ENCODE measurements around the gene MAPK8IP2.

The MAPK8IP2 gene

DNA sequence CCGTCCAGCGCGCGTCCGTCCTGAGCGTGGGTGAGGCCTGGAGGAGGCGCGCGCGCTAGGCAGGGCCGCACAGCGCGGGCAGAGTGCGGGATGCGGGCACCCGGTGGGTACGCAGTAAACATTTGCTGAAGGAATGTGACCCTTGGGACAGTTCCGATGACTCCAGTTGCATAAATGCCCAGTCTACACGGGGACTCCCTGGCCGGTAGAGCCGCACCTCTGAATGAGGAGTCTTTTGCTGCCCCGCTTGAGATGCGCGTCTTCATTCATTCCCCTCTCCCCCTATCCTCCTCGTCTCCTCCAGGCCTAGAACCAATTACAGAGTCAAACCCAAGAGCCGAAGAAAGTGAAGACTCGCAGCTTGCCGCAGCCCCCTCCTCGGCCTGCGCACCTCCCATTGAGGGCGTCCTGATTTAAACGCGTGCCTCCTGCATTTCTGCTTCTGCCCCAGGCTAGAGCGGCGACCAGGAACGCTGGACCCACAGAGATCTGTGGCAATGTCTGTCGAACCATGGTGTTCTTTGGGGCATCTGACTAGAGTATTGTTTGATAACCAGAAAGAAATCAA lies 17.2 kb upstream of the MAPK8IP2 start:
- TF ChIP-seq SIN3A (IDR thresholded peaks at IDR 0.05; ENCODE audit: borderline replicate concordance, insufficient read depth, low read length) (no peak), TAF1 (IDR thresholded peaks at IDR 0.05; ENCODE audit: borderline replicate concordance, insufficient read depth, low read length) (no peak), FOXP2 (optimal IDR thresholded peaks at IDR 0.05; ENCODE audit: borderline replicate concordance, extremely low read depth, extremely low read length, insufficient read depth) (no peak), POLR2AphosphoS5 (IDR thresholded peaks at IDR 0.05; ENCODE audit: low read depth, low read length) (no peak; the same call in 1 of the 2 replicates)
- TF ChIP-seq, protein P1, sequence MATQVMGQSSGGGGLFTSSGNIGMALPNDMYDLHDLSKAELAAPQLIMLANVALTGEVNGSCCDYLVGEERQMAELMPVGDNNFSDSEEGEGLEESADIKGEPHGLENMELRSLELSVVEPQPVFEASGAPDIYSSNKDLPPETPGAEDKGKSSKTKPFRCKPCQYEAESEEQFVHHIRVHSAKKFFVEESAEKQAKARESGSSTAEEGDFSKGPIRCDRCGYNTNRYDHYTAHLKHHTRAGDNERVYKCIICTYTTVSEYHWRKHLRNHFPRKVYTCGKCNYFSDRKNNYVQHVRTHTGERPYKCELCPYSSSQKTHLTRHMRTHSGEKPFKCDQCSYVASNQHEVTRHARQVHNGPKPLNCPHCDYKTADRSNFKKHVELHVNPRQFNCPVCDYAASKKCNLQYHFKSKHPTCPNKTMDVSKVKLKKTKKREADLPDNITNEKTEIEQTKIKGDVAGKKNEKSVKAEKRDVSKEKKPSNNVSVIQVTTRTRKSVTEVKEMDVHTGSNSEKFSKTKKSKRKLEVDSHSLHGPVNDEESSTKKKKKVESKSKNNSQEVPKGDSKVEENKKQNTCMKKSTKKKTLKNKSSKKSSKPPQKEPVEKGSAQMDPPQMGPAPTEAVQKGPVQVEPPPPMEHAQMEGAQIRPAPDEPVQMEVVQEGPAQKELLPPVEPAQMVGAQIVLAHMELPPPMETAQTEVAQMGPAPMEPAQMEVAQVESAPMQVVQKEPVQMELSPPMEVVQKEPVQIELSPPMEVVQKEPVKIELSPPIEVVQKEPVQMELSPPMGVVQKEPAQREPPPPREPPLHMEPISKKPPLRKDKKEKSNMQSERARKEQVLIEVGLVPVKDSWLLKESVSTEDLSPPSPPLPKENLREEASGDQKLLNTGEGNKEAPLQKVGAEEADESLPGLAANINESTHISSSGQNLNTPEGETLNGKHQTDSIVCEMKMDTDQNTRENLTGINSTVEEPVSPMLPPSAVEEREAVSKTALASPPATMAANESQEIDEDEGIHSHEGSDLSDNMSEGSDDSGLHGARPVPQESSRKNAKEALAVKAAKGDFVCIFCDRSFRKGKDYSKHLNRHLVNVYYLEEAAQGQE (IDR thresholded peaks at IDR 0.05; ENCODE audit: insufficient read depth in 1 of 2, low read depth in 2 of 2, low read length in 2 of 2), result no peak

DNA sequence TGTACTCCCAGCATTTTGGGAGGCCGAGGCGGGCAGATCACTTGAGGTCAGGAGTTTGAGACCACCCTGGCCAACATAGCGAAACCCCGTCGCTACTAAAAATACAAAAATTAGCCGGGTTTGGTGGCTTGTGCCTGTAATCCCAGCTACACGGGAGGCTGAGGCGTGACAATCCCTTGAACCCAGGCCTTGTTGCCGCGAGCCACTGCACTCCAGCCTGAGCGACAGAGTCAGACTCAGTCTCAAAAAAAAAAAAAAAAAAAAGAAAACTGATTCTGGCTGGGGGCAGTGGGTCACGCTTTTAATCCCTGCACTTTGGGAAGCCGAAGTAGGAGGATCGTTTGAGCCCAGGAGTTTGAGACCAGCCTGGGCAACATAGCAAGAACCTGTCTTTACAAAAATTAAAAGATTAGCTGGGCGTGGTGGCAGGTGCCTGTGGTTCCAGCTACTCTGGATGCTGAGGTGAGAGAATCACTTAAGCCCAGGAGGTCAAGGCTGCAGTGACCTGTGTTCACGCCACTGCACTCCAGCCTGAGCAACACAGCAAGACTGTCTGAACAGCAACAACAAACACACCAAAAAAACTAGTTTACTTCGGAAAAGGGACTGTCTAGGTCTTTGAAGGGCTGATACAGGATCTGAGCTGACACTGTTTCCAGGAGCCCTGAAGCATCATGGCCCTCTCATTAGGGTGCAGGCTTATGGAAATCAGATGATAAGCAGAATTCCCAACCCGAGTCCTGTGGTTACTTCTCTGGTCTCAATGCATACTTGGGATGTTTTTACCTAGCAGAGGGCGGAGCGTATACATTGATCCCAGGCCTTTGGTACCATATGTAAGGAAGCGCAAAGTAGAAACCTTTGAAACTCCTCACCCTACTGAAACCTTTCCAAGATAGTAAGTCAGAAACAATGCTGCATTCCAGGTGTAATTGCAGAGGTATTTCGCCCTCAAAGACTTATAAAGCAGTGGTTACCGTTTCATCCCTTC lies 16.2 kb upstream of the MAPK8IP2 start:
- TF ChIP-seq SIN3A (IDR thresholded peaks at IDR 0.05; ENCODE audit: borderline replicate concordance, insufficient read depth, low read length), result no peak
- no peak for TF ChIP-seq FOXP2 (optimal IDR thresholded peaks at IDR 0.05; ENCODE audit: borderline replicate concordance, extremely low read depth, extremely low read length, insufficient read depth)
- no peak for TF ChIP-seq TAF1 (IDR thresholded peaks at IDR 0.05; ENCODE audit: borderline replicate concordance, insufficient read depth, low read length)
- TF ChIP-seq, protein P1 (IDR thresholded peaks at IDR 0.05; ENCODE audit: insufficient read depth in 1 of 2, low read depth in 2 of 2, low read length in 2 of 2), result no peak
- TF ChIP-seq POLR2AphosphoS5 (IDR thresholded peaks at IDR 0.05; ENCODE audit: low read depth, low read length), result no peak

DNA sequence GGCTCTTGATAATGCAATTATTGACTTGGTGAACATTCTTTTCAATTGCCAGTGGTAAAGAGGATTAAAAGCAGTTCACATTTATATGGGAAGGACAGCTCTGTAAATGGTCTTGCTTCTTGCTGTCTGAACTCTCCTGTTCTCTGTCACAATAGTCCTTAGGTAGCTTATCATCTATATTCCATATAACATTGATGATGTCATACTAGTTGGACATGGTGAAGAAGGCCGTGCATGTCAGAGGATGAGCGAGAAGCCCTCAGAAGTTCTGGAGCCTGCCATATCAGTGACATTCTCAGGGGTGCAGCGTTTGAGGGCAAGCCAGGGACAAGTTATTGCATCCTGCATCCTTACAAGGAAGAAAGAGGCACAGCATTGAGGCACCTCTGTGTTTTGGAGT lies 15.4 kb upstream of the MAPK8IP2 start:
- TF ChIP-seq POLR2AphosphoS5 (IDR thresholded peaks at IDR 0.05; ENCODE audit: low read depth, low read length) (no peak), FOXP2 (optimal IDR thresholded peaks at IDR 0.05; ENCODE audit: borderline replicate concordance, extremely low read depth, extremely low read length, insufficient read depth) (no peak)

DNA sequence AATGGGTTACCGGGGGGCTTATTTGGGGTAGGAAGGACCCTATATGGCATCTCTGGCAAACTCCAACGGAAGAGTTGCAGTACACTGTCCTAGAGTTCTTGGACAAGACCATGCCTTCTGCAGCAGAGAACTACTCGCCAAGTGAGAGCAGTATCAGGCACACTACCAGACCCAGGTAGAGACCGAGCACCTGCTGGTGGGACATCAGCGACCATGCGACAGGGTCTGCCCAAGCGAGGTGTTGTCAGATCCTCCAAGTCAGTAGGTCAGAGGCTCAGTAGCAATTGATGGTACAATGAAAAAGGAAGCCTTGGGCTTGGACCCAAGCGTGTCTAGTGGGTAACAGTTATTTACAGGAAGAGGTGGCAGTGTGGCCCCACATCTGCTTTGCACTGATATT lies 14.8 kb upstream of the MAPK8IP2 start:
- TF ChIP-seq FOXP2 (optimal IDR thresholded peaks at IDR 0.05; ENCODE audit: borderline replicate concordance, extremely low read depth, extremely low read length, insufficient read depth) (no peak), TAF1 (IDR thresholded peaks at IDR 0.05; ENCODE audit: borderline replicate concordance, insufficient read depth, low read length) (no peak), SIN3A (IDR thresholded peaks at IDR 0.05; ENCODE audit: borderline replicate concordance, insufficient read depth, low read length) (no peak), POLR2AphosphoS5 (IDR thresholded peaks at IDR 0.05; ENCODE audit: low read depth, low read length) (no peak)
- TF ChIP-seq, protein P1 (IDR thresholded peaks at IDR 0.05; ENCODE audit: insufficient read depth in 1 of 2, low read depth in 2 of 2, low read length in 2 of 2), result no peak

DNA sequence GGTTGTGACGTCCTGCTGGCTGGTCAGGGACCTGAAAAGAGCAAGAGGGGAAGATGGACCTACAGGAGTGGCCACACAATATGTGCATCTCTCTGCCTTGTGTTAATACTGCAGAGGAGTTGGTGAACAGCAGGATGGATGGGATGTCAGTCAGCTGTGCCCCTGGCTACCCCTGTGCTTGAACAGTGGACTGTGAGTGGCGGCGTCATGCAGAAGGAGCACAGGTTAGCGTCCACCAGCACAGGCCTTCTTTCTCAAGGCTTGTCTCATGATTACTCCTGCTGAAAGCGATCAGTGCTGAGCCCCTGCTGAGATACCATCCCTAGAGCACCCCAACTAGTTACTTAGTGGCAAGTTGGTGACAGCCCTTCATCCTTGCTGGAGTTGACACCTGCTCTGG lies 14.2 kb upstream of the MAPK8IP2 start:
- TF ChIP-seq SIN3A (IDR thresholded peaks at IDR 0.05; ENCODE audit: borderline replicate concordance, insufficient read depth, low read length) (no peak), TAF1 (IDR thresholded peaks at IDR 0.05; ENCODE audit: borderline replicate concordance, insufficient read depth, low read length) (no peak), FOXP2 (optimal IDR thresholded peaks at IDR 0.05; ENCODE audit: borderline replicate concordance, extremely low read depth, extremely low read length, insufficient read depth) (no peak), POLR2AphosphoS5 (IDR thresholded peaks at IDR 0.05; ENCODE audit: low read depth, low read length) (no peak)
- TF ChIP-seq, protein P1 (IDR thresholded peaks at IDR 0.05; ENCODE audit: insufficient read depth in 1 of 2, low read depth in 2 of 2, low read length in 2 of 2), result no peak
